Islet precursor cell (in vitro differentiated cells): ENCODE measurements around the gene BIRC7.
A peak's percentile ranks its signal among the peaks of the same experiment; 100 is the strongest.

Experiments used
- DNase-seq: peaks from one replicate; pipeline ENCODE4 v3.0.0-alpha.2; 2018

Gene BIRC7

GRCh38 chr20:63235399-63235983, at the start of gene BIRC7:
Gene BIRC7 (plus strand): TSS chr20:63235905. CDS start chr20:63236097, 192 bp downstream.
- peak; percentile 84 for DNase-seq

- DNase-seq = no peak
These were observed 49.6 kb upstream of the BIRC7 start for GRCh38 chr20:63186084-63186483.

DNA sequence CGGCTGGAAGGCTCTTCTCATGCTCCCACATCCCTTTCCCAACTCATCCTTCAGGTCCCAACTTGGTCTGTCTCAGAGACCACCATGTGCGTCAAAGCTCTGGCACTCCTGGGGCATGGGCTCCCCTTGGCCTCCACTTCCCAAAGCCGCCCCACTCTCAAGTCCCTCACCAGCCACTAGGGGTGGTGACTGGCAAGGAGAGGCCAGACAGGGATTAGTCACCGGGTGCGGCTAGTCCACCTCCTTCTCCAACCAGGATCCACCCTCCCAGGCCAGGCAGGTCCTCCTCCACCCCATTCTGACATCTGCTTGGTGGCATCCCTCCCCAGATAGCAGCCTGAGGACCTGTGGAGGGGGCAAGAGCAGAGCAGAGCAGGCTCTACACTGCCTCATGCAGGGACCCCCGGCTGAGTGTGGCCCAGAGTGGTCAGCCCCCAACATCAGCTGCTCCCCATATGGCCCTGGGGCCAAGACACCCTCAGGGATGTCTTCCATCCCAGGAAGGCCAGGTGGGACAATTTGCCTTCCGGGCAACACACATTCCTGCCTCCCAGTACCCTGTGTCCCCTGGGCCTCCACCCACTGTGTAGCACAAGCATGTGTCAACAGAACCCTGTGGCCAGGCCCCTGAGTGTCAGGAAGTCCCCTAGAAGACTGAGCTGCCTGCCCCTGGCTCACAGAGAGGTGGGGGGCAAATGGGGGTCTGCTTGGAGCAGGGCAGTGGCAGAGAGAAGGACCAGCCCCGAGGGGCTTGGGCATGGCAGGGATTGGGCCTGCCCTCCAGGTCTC, 49.0 kb upstream of the BIRC7 start:
- DNase-seq = no peak

GRCh38 chr20:63187338-63188158, 48.2 kb upstream of the BIRC7 start:
- DNase-seq = no peak

GRCh38 chr20:63188159-63188442, 47.6 kb upstream of the BIRC7 start:
- DNase-seq = no peak

GRCh38 chr20:63188641-63189321, 46.9 kb upstream of the BIRC7 start:
- DNase-seq = no peak

- no peak for DNase-seq
These were observed 46.4 kb upstream of the BIRC7 start for GRCh38 chr20:63189322-63189642.

- DNase-seq = no peak
These were observed 45.7 kb upstream of the BIRC7 start for GRCh38 chr20:63189846-63190559.

DNA sequence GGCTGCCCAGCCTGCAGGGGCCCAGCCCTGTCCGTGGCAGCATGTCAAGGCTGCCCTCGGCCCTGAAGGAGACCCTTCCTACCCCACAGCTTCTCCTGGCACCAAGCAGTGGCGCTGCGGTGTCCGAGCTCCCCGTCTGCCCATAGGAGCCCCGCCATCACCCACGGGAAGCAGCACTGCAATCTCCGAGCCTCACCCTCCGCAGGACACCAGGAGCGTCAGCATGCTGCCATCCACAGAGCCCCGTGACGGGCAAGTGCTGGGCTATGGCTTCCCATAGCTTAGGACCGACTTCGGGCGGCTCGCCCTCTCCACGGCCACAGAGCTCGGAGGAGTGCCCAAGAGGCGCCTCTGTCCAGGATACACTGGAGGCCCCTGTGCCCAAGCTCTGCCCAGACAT, 44.9 kb upstream of the BIRC7 start:
- no peak for DNase-seq

GRCh38 chr20:63191400-63191799, 44.3 kb upstream of the BIRC7 start:
- no peak for DNase-seq

DNA sequence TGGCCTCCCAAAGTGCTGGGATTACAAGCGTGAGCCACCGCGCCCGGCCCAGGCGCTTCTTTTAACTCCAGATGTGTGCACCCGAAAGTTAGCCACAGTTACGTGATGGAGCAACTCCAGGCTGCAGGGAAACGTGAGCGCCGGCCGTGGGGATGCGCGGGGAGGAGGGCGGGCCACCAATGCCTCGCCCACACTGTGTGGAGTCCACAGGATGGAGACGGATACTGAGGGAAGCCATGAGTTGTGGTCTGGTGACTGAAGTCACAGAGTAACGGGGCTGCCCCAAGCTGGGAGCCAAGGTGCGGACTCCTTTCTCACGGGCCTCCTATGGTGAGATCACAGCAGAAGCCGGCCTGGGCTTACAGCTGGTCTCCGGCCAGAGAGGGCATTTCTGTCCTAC, 43.0 kb upstream of the BIRC7 start:
- no peak for DNase-seq

DNA sequence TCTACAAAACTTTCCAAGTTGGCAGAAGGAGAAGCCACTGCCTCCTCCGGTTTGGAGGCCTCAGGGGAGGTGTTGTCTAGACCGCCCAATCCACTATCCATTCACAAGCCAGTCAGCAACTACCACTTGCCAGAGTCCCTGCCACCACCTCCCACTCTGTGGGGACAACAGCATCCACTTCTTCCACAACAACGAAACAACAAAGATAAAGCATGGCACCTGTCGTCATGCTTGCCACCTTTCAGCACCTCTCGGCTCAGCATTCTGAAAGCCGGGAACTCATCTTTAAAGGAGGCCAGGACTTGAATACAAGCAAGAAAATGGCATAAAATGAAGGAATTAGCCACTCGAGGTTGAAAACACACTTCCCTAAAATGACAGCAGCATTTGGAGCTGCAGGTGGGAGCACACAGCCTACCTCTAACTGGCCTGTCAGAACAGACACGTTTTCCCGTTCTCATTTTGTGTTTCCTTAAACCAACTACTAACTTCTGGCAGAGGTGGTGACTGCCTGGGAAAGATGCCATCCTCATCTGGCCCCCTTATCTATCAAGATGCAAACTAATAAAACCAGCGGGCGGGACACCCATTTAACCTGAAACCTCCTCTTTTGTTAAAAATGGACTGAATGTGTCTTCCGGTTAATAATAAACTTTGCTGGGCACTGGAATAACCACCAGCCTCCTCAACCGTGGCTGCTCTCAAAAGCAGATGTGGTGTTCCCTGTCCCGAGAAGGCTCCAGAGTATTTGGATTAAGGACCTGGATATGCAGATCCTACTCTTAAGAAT, 41.5 kb upstream of the BIRC7 start:
- no peak for DNase-seq

DNA sequence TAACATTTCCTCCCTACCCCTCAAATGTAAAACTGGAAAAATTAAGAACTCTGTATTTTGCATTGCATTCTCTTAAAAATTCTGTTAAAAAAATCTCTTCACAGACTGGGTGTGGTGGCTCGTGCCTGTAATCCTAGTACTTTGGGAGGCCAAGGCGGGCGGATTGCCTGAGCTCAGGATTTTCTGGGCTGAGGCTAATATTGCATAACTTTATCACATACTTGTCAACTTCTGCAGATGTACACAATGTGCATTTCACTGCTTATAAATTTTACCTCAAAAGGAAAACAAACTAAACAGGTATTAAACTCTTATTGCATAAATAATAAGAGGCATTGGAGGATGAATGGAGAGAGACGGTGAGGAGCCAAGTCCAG, 40.9 kb upstream of the BIRC7 start:
- DNase-seq = no peak

- no peak for DNase-seq
These were observed 38.8 kb upstream of the BIRC7 start for GRCh38 chr20:63196768-63197470.

DNA sequence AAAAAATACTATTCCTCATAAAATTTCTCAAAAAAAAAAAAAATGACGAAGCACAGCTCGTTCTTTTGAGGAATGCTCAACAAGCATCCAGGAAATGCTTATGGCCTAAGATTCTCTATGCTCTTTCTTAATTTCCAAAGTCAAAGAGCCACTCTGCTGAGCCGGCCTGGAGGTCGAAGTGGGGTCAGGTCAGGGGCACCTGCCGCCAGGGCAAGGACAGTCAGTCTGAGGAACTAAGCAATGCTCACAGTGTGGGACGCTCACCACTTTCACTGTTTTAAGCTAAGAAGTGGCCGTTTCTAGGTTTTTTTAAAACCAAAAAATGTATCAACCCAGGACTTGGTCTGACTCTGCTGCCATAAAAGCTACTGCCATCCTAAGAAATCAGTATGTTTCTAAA, 37.1 kb upstream of the BIRC7 start:
- DNase-seq = no peak

DNA sequence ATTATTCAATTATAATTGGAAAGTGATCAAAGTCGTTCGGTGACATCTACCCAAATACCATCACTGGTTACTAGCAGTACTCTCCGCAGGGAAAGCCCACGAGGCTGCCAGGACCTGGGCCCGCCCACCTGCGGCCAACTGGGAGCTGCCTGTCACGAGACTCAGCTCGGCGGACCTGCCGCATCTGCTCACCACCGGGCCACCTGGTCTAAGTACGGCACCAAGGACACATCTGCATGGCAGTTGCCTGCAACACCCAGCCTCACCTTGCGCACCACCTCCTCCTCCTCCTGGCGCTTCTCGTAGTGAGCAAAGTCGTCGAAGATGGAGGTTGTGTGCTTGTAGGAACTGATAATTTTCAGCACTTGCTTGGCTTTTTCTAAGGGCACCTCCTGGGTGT, 33.7 kb upstream of the BIRC7 start:
- no peak for DNase-seq

DNA sequence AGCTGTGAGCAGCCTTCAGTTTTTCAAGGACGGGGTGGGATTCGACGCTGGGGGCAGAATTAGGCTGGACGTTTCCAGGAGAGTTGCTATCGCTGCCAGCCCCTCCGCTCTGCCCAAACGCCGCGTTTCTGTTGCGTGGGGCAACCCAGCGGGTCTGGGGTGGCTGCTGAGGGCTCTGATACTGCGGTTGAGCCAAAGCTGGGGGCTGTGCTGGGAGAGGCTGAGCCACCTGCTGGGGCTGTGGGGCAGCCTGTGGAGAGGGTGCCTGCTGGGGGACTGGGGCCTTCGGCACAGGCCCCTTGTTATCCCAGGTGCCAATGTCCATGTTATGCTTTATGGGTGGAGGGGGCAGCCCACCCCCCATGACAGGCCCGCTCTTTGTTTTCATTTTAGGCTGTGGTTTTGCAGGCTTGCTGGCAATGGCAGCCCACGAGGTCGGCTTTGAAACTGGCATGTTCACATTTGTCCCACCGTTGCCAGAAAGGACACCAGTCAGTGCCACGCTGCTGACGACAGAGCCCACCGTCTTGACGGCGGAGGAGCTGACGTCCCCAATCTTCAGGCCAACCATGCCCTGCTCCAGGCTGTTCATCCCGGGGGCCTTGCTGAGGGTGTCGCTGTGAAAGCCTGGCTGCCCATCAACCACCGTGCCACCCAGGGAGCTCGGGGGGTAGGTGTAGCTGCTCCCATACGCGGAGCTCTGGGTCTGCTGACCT, 32.7 kb upstream of the BIRC7 start:
- DNase-seq = no peak

GRCh38 chr20:63204362-63204761, 31.3 kb upstream of the BIRC7 start:
- no peak for DNase-seq

DNA sequence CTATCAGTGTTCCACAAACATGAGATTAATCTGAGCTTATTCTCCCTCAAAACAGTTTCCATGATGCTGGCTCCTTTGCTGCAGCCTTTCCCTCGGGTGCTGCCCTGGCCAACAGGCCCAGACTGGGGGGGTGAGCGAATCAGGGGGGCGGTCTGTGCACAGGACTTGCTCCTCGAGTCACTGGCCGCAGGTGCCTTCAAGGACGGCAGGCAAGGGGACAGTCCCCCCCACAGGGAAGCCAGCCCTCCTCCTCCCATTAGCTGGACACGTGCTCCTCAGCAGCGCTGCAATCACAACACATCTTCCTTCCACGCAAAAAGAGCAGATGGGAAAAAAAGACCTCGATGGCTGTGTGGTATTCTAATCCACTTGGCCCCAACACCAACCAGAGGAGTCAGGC, 29.8 kb upstream of the BIRC7 start:
- no peak for DNase-seq

DNA sequence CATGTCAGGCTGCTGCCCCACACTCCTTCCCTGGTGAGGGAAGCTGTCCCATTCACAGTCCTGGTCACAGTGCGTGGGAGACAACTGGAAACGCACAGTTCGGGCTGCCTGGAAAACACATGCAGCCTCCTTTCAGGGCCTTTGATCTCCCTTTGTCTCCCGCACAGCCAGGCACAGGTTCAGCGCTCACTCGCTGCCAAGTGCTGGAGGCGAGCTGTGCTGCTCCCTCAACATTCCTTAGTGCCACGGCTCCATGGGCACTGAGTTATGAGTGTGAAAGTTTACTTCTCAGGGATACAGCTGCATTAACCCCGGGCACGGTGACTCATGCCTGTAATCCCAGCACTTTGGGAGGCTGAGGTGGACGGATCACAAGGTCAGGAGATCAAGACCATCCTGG, 28.8 kb upstream of the BIRC7 start:
- DNase-seq = peak; percentile 52

- DNase-seq = no peak
These were observed 27.3 kb upstream of the BIRC7 start for GRCh38 chr20:63208346-63208909.
